GM12891 (cell line): ENCODE measurements around the gene TRIM29.

Experiments used
- POLR2AphosphoS5 ChIP-seq: IDR thresholded peaks from 2 replicates; pipeline ENCODE4 v1.6.1; 2011; ENCODE audit warnings: low read depth, low read length, control low read depth
- TAF1 ChIP-seq: IDR thresholded peaks from 2 replicates; pipeline ENCODE4 v1.6.1; 2011; ENCODE audit warnings: low read depth, low read length, control low read depth

DNA sequence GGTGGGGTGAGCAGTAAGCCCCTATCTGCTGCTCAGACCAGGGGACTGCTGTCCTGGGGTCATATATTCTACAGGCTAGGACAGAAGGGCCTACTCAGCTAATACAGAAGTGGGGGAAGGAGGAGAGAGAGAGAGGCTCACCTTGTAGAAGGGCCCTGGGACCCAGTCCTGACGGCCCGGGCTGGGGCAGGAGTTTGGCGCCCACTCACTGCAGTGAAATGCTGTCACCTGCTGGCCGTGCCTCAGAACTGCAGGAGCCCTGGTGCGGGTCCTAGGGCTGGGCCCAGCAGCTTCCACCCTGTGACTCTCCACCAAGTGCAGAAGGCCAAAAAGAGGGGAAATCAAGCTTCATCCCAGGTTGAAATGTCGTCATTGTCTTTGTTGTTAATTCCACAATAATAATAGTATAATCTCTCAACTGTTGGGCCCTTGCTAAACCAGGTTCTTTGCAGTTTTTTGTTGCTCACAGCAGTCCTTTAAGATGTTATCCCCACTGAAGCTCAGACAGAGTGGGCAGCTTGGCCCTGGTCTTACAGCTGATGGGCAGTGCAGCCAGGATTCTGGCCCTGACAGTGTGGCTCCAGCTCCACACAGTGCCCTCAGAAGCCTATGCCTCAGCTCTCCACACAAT lies 29.6 kb downstream of the TRIM29 start:
- TF ChIP-seq TAF1, result no peak
- no peak for TF ChIP-seq POLR2AphosphoS5
